ENCODE measurements around the gene PPP2R5C. TPM values are rescaled to one million over a fixed set of nuclear protein-coding genes. Genes with fewer than 3 reads are reported as not detected.

Gene PPP2R5C
- total RNA-seq, 3 donors from 2014 or later, result 90.5 to 105 (median 102) TPM

GRCh38 chr14:101767618-101768362, 6.3 kb downstream of the PPP2R5C start:
- TF ChIP-seq, protein P1, sequence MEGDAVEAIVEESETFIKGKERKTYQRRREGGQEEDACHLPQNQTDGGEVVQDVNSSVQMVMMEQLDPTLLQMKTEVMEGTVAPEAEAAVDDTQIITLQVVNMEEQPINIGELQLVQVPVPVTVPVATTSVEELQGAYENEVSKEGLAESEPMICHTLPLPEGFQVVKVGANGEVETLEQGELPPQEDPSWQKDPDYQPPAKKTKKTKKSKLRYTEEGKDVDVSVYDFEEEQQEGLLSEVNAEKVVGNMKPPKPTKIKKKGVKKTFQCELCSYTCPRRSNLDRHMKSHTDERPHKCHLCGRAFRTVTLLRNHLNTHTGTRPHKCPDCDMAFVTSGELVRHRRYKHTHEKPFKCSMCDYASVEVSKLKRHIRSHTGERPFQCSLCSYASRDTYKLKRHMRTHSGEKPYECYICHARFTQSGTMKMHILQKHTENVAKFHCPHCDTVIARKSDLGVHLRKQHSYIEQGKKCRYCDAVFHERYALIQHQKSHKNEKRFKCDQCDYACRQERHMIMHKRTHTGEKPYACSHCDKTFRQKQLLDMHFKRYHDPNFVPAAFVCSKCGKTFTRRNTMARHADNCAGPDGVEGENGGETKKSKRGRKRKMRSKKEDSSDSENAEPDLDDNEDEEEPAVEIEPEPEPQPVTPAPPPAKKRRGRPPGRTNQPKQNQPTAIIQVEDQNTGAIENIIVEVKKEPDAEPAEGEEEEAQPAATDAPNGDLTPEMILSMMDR (IDR thresholded peaks at IDR 0.05), result no peak
- TF ChIP-seq POLR2A (IDR thresholded peaks at IDR 0.05) (no peak), POLR2AphosphoS5 (IDR thresholded peaks at IDR 0.05) (no peak)
- Histone ChIP-seq H3K27me3 (no peaks in the 10 kb centered on the region), H3K9me3 (no peaks in the 10 kb centered on the region), H3K27ac (no peak overlapping the region), H3K4me3 (no peak overlapping the region), H3K36me3 (no peaks in the 10 kb centered on the region), H3K4me1 (no peaks in the 10 kb centered on the region)
- intact Hi-C loops (cut with DNase I; ENCODE audit: low total_unique reads), result no loop called here
- DNase-seq (ENCODE audit: low spot score in 2 of 2), result no peak

DNA sequence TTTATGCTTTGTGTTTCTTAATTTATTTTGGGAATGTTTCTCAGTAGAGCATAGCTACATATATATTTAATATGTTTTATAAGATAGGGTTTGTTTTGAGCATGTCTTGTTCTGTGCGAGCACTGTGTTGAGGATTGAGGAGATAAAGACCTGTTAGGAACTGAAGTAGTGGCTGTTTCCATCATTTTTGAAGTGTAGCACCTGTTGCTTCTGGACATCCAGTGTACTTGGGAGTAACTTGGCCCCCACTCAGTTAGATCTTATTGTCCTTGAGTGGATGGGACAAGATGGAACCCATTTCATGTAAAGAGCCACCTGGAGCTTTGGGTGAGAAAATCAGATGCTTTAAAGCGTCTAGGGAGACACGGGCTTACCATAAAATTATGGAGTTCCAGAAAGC, 8.7 kb downstream of the PPP2R5C start:
- no peaks in the 10 kb centered on the region for H3K36me3 ChIP-seq
- intact Hi-C loops (cut with DNase I; ENCODE audit: low total_unique reads), result no loop called here
- no peaks in the 10 kb centered on the region for H3K27me3 ChIP-seq
- no peak overlapping the region for H3K4me3 ChIP-seq
- no peak for DNase-seq (ENCODE audit: low spot score in 2 of 2)
- TF ChIP-seq POLR2AphosphoS5 (IDR thresholded peaks at IDR 0.05) (no peak), POLR2A (IDR thresholded peaks at IDR 0.05) (no peak)
- TF ChIP-seq, protein P1 (IDR thresholded peaks at IDR 0.05), result no peak
- H3K9me3 ChIP-seq, result no peaks in the 10 kb centered on the region
- no peak overlapping the region for H3K27ac ChIP-seq
- H3K4me1 ChIP-seq, result peaks cover 0 to 4% of the 10 kb centered on the region in 2 donors

DNA sequence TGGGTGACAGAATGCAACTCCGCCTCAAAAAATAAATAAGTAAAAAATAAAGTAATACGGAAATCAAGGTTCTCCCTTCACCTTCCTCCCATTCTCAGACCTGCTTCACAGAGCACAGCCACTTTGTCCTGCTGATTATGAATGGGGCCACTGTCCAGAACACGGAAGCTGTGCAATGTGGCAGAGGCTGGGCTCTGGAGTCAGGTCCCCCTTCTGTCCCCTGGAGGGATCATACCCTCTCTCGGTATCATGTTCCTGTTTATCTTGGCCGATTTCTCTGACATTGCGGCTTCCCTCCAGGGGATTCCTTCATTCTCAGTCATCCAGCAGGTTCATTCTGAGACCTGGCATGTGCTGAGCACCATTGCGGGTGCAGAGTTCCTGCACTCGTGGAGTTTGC, 11.3 kb downstream of the PPP2R5C start:
- no peak for TF ChIP-seq POLR2A (IDR thresholded peaks at IDR 0.05)
- TF ChIP-seq POLR2AphosphoS5 (IDR thresholded peaks at IDR 0.05), result peak in 2 of 3 donors; percentile 42 to 76
- TF ChIP-seq, protein P1 (IDR thresholded peaks at IDR 0.05), result no peak
- Histone ChIP-seq H3K4me1 (peaks cover 0 to 4% of the 10 kb centered on the region in 2 donors), H3K36me3 (no peaks in the 10 kb centered on the region), H3K9me3 (no peaks in the 10 kb centered on the region), H3K27ac (peak overlapping the region in 1 of 2 donors; percentile 13), H3K27me3 (no peaks in the 10 kb centered on the region), H3K4me3 (no peak overlapping the region)
- intact Hi-C loops (cut with DNase I; ENCODE audit: low total_unique reads), result no loop called here
- peak in 1 of 2 donors; percentile 69 for DNase-seq (ENCODE audit: low spot score in 2 of 2)

- no peaks in the 10 kb centered on the region for H3K9me3 ChIP-seq
- no peak overlapping the region for H3K4me3 ChIP-seq
- intact Hi-C loops (cut with DNase I; ENCODE audit: low total_unique reads), result no loop called here
- H3K36me3 ChIP-seq, result no peaks in the 10 kb centered on the region
- no peak overlapping the region for H3K27ac ChIP-seq
- TF ChIP-seq POLR2A (IDR thresholded peaks at IDR 0.05) (no peak), POLR2AphosphoS5 (IDR thresholded peaks at IDR 0.05) (no peak)
- TF ChIP-seq, protein P1 (IDR thresholded peaks at IDR 0.05), result no peak
- DNase-seq (ENCODE audit: low spot score in 2 of 2), result no peak
- H3K4me1 ChIP-seq, result peaks cover 0 to 4% of the 10 kb centered on the region in 2 donors
- H3K27me3 ChIP-seq, result no peaks in the 10 kb centered on the region
These were observed 11.9 kb downstream of the PPP2R5C start for GRCh38 chr14:101773378-101773777.

DNA sequence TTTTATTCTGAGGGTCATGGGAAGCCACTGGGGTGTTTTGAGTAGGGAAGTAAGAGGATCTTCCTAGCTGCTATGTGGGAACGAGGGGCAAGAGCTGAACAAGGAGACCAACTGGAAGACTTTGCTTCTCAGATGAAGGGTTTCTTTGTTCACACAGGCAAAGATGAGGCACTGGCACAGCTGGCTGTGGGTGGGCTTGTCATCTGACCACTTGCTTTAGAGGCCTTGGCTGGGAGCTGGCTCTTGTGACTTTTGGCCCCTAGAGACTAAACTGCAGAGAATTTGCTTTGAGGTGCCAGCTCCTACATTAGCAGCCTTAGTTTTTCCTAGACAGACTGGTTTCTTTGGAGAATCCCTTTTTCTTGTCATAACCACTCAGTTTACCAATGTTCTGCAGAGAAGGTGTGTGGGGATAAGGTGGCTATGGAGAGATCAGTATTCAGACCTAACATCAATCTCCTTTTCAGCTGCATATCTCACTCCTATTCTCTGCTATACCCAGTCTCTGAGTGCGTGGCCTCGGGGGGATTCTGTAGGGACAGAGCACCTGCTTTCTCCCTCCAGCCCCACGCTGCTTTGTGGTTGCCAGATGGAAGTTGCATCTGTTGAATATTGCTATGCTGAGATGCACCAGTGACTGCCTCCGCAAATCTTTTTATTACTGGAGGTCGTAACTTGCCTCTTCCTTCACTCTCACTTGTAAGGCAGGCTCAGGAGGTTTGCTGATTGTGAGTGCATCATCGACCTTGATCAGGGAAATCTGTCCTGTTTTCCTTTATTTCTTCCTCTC, 12.7 kb downstream of the PPP2R5C start:
- intact Hi-C loops (cut with DNase I; ENCODE audit: low total_unique reads), result no loop called here
- Histone ChIP-seq H3K4me3 (no peak overlapping the region), H3K27ac (no peak overlapping the region), H3K36me3 (no peaks in the 10 kb centered on the region), H3K27me3 (no peaks in the 10 kb centered on the region), H3K9me3 (no peaks in the 10 kb centered on the region), H3K4me1 (peaks cover 0 to 4% of the 10 kb centered on the region in 2 donors)
- no peak for DNase-seq (ENCODE audit: low spot score in 2 of 2)
- TF ChIP-seq POLR2A (IDR thresholded peaks at IDR 0.05) (no peak), POLR2AphosphoS5 (IDR thresholded peaks at IDR 0.05) (no peak)
- TF ChIP-seq, protein P1 (IDR thresholded peaks at IDR 0.05), result no peak
